Midbrain (tissue), 1 donor: ENCODE measurements around the gene CCDC54.
"Not testable (repeated sequence)": the region's sequence is repeated elsewhere in the genome, so short reads cannot be mapped to it uniquely, and the experiment has no call there.

Experiments used
- DNase-seq: peaks from one replicate; lab custom pipeline; 2025; lab: John Stamatoyannopoulos, UW

CCDC54 gene

GRCh38 chr3:107377151-107377550 is at the start of gene CCDC54:
Gene CCDC54 (plus strand): TSS chr3:107377439. CDS start chr3:107377588, 149 bp downstream.
- no peak for DNase-seq

- no peak for DNase-seq
Observed at GRCh38 chr3:107328069-107328468, 49.2 kb upstream of the CCDC54 start.

- DNase-seq, result no peak
Observed at GRCh38 chr3:107329088-107329487, 48.2 kb upstream of the CCDC54 start.

GRCh38 chr3:107339690-107340089 is 37.5 kb upstream of the CCDC54 start:
- not testable (repeated sequence) for DNase-seq

- DNase-seq, result no peak
Observed at GRCh38 chr3:107344722-107345121, 32.5 kb upstream of the CCDC54 start.

- DNase-seq, result peak; percentile 20
Observed at GRCh38 chr3:107345822-107346405, 31.3 kb upstream of the CCDC54 start.

GRCh38 chr3:107346564-107346963 is 30.7 kb upstream of the CCDC54 start:
- DNase-seq, result peak; percentile 18

DNA sequence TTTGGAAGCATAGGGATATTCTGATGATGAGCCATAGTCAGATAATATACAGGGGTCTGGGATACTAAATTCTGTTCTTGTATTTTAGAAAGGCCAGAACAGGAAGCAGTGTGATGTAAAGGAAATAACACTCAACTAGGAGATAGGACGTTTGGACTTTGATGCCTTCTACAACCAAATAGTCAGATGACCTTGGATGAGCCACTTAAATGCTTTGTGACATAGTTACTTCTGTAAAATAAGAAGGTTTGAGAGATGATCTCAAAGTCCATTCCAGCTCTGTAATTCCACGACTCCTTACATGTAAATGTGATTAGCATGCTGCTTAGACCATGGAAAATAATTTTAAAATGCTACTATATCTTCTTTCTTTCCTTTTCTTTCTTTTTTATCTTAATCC is 29.5 kb upstream of the CCDC54 start:
- no peak for DNase-seq

DNA sequence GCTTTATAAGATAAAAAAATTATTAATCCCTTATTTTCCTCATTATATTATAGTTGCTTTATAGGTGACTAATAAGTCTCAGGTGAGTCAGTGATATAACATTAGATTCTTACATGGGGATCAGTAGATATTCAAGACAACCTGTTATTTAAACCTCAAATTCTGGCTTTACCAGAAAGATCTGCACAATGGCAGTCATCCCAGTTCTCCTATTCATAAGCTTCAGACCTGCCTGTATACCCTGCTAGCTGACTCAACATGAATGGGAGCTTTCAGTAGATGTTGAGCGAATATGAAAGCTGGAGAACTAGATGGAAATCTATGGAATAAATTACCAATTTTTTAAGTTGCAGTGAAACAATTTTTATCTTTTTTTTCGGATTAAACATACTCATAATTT is 20.5 kb upstream of the CCDC54 start:
- no peak for DNase-seq

DNA sequence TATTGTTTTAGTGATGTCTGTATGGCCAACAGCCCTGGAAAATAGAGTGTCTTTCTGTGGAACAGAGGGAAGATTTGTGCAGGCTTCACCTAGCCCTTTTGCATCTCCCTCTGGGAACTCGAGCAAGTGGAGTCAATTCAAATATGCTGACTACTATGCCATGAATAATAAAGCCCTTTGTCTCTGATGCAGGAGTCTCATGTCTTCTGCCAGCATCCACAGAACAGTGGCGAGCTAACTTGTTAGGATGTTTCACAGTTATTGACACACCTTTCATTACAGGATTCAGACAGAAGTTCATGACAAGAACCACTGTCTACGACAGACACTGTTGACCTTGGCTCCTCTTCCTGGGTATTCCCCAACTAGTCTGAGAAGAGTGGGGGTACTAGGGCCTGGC is 15.6 kb upstream of the CCDC54 start:
- DNase-seq, result no peak

DNA sequence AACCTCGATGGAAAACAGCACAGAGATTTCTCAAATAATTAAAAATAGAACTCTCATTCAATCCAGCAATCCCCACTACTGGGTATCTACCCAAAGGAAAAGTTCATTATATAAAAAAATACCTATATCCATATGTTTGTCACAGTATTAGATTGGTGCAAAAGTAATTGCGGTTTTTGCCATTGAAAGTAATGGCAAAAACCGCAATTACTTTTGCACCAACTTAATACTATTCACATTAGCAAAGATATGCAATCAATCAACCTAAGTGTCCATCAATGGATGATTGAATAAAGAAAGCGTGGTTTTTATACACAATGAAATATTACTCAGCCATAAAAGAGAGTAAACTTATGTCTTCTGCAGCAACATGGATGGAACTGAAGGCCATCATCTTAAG is 12.2 kb upstream of the CCDC54 start:
- no peak for DNase-seq

DNA sequence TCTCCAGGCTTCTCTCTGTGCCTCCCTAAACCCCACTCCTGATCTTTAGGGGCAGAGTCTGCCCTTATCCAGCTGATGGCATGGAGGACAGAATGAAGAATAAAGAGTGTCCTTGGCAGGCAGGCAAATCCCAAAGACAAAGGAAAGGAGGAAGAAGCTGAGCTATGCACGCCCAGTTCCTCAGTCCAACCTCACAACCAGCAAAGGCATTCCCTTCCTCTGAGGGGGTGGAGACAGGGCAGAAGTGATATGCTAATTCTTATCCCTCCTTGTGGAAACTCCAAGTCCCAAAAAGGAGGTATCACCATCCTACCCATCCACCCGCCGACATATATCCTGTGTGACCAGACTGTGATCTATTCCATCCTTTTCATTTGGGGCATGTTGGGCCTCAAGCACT is 10.5 kb upstream of the CCDC54 start:
- DNase-seq, result no peak

DNA sequence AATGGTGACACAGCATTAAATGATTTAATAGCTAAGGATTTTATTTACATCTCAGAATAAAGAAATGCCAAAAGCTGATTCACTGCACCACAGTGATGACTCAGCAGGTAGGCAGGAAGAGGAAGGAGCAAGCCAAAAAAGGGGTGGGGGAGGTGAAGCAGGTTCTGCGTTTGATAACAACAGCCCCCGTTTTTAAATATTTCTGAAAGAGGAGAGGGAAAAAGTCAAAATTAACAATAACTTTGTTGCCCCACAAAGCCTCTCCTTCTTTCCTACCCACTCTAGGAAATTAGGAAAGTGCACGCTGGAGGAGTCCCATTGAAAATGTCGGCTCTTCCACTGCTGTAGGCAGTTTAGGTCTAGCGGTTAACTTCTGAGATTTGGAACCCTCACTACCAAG is 9.9 kb upstream of the CCDC54 start:
- DNase-seq, result no peak

DNA sequence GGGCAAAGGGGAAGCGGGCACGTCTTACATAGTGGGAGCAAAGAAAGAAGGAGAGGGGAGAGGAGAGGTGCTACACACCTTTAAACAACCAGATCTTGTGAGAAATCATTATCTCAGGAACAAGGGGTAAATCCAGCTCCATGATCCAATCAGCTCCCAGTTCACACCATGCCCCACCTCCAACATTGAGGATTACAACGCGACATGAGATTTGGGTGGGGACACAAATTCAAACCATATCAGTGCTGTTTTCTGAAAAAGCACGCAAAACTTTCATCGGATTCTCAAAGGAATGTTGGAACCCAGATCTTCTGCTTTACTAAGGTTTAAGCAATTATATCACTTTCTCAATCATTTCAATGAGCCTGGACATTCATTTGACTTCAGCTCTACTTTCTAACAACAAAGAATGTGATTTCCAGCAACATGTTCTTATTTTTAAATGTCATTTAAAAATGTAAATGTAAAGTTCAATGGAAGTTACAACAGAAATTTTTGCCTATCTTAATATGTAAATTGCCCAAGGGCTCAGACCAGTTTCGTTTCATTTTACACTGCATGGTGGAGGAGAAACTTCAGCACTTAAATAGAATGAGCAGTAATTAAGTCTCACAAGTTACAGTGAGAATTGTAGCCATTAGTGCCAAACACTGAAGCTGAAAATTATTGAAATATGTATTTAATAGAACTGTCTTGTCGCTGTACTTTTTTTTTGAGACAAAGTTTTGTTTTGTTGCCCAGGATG is 8.4 kb upstream of the CCDC54 start:
- no peak for DNase-seq

- peak; percentile 11 for DNase-seq
Observed at GRCh38 chr3:107369791-107370190, 7.4 kb upstream of the CCDC54 start.

- DNase-seq, result no peak
Observed at GRCh38 chr3:107370907-107371306, 6.3 kb upstream of the CCDC54 start.

GRCh38 chr3:107372506-107372905 is 4.7 kb upstream of the CCDC54 start:
- DNase-seq, result no peak

GRCh38 chr3:107373896-107374295 is 3.3 kb upstream of the CCDC54 start:
- no peak for DNase-seq

DNA sequence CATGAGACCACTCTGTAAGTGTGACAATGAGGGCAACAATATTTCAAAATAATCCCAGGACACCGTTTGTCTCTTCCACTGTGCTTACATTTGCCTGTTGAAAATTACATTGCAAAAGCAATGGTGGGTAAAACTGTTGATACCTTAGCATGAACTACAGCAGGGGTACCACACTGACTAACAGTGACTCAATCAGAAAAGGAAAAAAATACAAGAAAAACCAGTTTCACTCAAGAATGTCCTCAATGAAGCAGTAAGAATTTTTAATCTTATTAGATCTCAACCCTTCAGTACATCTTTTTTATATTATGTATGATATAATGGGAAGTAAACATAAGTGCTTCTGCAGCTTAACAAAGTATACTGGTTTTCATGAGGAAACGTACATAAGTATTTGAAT is 1.6 kb upstream of the CCDC54 start:
- no peak for DNase-seq

- DNase-seq, result no peak
Observed at GRCh38 chr3:107382631-107383030, 5.4 kb downstream of the CCDC54 start.

DNA sequence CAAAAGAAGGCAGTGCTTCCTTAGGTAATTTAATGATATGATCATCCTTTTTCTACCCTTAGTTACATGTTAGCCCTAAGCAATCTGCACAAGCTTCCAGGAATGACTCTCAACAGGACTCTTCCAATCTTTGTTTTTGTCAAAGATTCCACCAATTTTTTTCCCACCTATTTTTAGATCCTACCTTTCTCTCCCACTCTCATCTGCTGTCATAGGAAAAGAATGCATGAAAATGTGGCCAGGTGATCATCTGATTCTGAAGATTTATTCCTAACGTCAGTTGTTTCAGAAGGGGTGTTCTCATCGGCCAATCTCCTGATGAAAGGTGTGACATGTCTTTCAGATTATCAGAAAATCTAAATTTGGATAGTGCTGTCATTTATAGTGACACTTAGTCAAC is 7.2 kb downstream of the CCDC54 start:
- no peak for DNase-seq

DNA sequence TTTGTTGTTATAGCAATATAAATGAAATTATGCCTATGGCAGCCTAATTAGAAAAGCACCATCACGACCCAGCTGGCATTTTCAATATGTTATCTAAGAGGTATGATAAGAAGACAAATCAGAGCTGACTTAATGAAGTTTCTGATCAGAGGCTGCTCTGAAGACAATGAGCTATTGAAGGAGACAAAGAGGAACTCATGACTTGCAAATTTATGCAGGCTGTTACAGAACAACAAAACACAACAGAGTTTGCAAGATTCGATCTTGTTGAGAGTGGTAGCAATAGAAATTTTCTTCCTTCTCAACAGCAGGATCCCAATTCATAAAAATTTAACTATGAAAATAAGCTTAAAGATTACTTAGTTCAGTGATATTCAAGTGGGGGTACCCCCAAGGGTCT is 7.7 kb downstream of the CCDC54 start:
- peak; percentile 83 for DNase-seq

GRCh38 chr3:107387555-107387954 is 10.3 kb downstream of the CCDC54 start:
- DNase-seq, result no peak
